ENCODE measurements around the gene HEY2.
"Not testable (repeated sequence)": the region's sequence is repeated elsewhere in the genome, so short reads cannot be mapped to it uniquely, and the experiment has no call there.

The HEY2 gene

GRCh38 chr6:125797886-125798444 lies 48.5 kb downstream of the HEY2 start:
- DNase-seq, result no peak

- DNase-seq, result no peak
These were observed 49.5 kb downstream of the HEY2 start for GRCh38 chr6:125798734-125799508.

GRCh38 chr6:125802383-125802782 lies 53.0 kb downstream of the HEY2 start:
- DNase-seq, result no peak

GRCh38 chr6:125802943-125803377 lies 53.5 kb downstream of the HEY2 start:
- DNase-seq, result no peak

- DNase-seq, result no peak
These were observed 54.8 kb downstream of the HEY2 start for GRCh38 chr6:125804264-125804663.

- DNase-seq, result not testable (repeated sequence)
These were observed 55.5 kb downstream of the HEY2 start for GRCh38 chr6:125804866-125805425.

GRCh38 chr6:125806813-125807212 lies 57.4 kb downstream of the HEY2 start:
- no peak for DNase-seq

- no peak for DNase-seq
These were observed 57.9 kb downstream of the HEY2 start for GRCh38 chr6:125807293-125807692.

GRCh38 chr6:125808060-125808459 lies 58.6 kb downstream of the HEY2 start:
- no peak for DNase-seq

- DNase-seq, result no peak
These were observed 59.2 kb downstream of the HEY2 start for GRCh38 chr6:125808591-125808990.

- DNase-seq, result no peak
These were observed 60.2 kb downstream of the HEY2 start for GRCh38 chr6:125809570-125810170.

- DNase-seq, result no peak
These were observed 61.0 kb downstream of the HEY2 start for GRCh38 chr6:125810445-125810844.

All from 8988T (cell line).